Femur (tissue), 1 donor: ENCODE measurements around the gene FCRL2.
"Not testable (repeated sequence)": the region's sequence is repeated elsewhere in the genome, so short reads cannot be mapped to it uniquely, and the experiment has no call there.

ENCODE experiments used
- DNase-seq: peaks from one replicate; pipeline ENCODE4 v3.0.0-alpha.2; 2017

Gene FCRL2

GRCh38 chr1:157751283-157751682 is 25.6 kb downstream of the FCRL2 start:
- no peak for DNase-seq

DNA sequence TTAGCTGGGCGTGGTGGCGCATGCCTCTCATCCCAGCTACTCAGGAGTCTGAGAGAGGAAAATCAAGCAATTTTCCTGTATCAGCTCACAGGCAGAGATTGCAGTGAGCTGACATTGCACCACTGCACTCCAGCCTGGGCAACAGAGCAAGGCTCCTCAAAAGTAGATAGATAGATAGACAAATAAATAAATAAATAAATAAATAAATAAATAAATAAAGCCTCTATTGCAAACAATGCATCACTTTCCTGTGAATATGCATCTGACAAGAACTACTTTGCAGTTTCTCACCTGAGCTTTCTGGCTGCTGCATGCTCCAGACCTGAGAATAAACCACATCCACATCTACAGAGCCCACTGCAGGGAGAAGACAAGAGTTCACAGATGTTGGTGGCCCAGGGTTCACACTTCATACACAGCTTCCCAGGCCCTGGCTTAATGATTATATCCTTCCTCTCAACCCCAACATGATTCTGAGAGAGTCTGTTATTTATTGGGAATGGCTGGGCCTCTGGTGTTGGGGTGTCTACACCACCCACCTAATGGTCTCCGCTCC is 28.6 kb downstream of the FCRL2 start:
- DNase-seq: no peak

GRCh38 chr1:157739229-157739901 is 37.6 kb downstream of the FCRL2 start:
- no peak for DNase-seq

DNA sequence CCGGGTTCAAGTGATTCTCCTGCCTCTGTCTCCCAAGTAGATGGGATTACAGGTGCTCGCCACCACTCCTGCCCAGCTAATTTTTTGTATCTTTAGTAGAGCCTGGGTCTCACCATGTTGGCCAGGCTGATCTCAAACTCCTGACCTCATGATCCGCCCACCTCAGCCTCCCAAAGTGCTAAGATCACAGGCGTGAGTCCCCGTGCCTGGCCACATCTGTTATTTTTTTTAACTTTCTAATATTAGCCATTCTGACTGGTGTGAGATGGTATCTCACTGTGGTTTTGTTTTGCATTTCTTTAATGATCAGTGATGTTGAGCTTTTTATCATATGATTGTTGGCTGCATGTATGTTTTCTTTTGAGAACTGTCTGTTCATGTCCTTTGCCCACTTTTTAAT is 40.9 kb downstream of the FCRL2 start:
- not testable (repeated sequence) for DNase-seq

- no peak for DNase-seq
Observed at GRCh38 chr1:157734321-157734720, 42.6 kb downstream of the FCRL2 start.

DNA sequence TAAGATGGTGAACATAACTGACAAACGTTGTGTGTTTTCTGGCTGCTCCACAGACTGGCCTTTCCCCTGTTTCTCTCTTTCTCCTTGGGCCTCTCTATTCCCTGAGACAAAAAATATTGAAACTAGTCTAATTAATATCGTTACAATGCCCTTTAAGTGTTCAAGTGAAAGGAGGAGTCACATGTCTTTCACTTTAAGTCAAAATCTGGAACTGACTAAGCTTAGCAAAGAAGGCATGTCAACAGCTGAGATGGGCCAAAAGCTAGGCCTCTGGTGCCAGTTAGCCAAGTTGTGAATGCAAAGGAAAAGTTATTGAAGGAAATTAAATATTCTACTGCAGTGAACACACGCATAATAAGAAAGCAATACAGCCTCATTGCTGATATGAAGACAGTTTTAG is 44.2 kb downstream of the FCRL2 start:
- DNase-seq: no peak

DNA sequence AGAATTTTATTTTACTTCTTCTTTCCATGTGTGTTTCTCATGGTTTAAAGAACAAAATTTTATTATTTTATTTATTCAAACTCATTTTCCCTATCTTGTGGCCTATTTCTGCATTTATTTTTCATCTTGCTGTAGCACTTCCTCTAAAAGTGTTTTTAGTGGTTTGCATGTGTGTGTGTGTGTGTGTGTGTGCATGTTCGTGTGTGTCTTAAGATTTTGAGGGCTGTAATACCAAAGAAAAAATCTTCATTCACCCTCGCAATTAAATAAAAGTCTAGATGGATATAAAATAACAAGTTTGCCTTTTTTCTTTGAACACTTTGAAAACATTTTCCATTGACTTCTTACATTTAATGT is 51.7 kb downstream of the FCRL2 start:
- DNase-seq: no peak

GRCh38 chr1:157724537-157725220 is 52.3 kb downstream of the FCRL2 start:
- DNase-seq: no peak

GRCh38 chr1:157723157-157723556 is 53.8 kb downstream of the FCRL2 start:
- DNase-seq: no peak

DNA sequence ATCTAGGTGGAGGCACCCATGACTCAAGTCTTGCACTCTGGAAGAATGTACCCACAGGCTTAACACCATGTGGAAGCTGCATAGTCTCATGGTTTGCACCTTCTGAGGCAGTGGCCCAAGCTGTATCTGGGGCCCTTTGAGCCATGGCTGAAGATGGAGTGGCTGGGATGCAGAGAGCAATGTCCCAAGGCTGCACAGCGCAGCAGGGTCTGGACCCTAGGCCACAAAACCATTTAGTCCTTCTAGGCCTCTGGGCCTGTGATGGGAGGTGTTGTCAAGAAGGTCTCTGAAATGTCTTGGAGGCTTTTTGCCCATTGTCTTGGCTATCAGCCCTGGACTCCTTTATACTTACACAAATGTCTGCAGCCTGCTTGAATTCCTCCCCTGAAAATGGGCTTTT is 54.9 kb downstream of the FCRL2 start:
- DNase-seq: no peak

DNA sequence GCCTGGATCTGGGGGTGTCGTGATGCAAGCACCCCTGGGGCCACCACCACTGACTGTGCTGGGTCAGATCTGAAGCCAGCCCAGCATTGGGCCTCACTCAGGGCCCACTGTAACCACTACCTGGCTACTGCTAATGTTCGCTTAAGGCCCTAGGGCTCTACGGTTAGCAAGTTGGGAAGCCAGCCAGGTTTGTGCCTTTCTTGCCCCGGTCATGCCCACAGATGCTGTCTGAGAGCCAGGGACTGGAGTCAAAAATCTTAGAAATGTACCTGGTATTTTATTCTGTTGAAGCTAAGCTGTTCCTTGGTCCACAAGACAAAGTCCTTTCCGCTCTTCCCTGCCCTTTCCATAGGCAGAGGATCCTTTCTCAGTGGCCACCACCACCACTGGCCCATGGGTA is 61.2 kb downstream of the FCRL2 start:
- DNase-seq: no peak

GRCh38 chr1:157711802-157712201 is 65.1 kb downstream of the FCRL2 start:
- DNase-seq: no peak

- no peak for DNase-seq
Observed at GRCh38 chr1:157704878-157705277, 72.1 kb downstream of the FCRL2 start.

GRCh38 chr1:157703981-157704380 is 73.0 kb downstream of the FCRL2 start:
- DNase-seq: no peak

GRCh38 chr1:157702308-157702825 is 74.6 kb downstream of the FCRL2 start:
- DNase-seq: no peak

GRCh38 chr1:157700732-157701131 is 76.2 kb downstream of the FCRL2 start, which contains the start of gene FCRL3:
FCRL3 (minus strand) TSS chr1:157700769; CDS start chr1:157700489, 280 bp downstream.
- no peak for DNase-seq

DNA sequence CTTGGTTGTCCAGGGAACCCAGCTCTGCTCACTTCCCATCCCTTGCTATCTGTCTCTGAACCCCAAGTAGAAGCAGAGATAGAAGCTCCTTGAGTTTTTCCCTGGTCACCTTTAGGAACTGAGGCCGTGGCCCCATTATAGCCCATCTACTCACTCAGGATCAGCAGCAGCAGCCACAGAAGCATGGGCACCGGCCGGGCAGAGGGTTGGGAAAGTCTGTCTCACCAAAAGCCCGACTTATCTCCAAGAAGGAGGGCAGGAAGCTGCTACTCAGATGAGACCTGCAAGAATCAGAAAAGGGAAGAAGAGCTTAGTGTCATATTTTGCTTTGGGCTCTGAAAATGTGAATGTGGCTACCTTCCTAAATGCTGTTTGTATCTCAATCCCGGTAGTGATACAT is 76.6 kb downstream of the FCRL2 start:
- DNase-seq: no peak

DNA sequence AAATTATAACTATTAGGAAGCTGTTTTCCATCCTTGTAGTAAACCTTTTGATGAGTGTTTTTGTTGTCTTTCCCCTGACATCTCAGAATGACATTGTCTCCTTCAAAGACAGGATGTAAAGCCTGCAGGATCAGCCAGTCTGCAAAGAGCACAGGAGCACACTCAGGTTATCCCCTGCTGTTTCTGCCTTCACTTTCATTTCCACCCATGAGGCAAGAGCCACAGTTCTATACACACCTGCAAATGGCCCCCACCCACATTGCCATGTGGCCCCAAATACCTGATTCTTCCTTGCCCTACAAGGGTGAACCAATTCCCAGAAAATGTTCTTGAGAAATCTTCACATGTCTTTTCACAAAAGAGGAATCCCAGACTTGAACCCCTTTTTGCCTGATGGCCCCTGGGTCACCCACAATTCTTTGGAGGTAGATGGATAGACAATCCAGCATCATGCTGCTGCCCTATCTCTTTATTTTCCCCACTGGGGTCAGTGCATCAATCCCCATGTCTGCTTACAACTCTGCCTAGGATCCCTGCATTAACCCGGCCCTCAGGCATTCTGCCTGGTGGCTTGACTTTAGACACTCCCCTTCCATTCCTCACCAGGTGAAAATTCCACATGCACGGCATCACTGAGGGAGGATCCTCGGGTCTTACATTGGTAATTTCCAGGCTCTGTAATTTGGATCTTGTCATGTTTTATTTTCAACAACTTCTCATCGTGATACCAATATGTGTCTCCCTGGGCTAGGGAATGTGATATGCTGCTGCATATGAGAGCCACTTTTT is 79.0 kb downstream of the FCRL2 start:
- DNase-seq: no peak

- no peak for DNase-seq
Observed at GRCh38 chr1:157696966-157697628, 79.8 kb downstream of the FCRL2 start.
